ENCODE results near the gene PITX1.
"Not testable (repeated sequence)": the region's sequence is repeated elsewhere in the genome, so short reads cannot be mapped to it uniquely, and the experiment has no call there.

PITX1 gene

GRCh38 chr5:135033901-135034235 is at the start of gene PITX1:
Gene PITX1, minus strand, starts transcription at chr5:135034228. Its CDS starts 347 bp downstream, at chr5:135033881.
- DNase-seq (ENCODE audit: low read depth) = no peak

- not testable (repeated sequence) for DNase-seq (ENCODE audit: low read depth)
Measured at GRCh38 chr5:135083334-135083733, 49.3 kb upstream of the PITX1 start.

GRCh38 chr5:135081240-135081639 is 47.2 kb upstream of the PITX1 start:
- DNase-seq (ENCODE audit: low read depth) = no peak

- DNase-seq (ENCODE audit: low read depth) = no peak
Measured at GRCh38 chr5:135079760-135080159, 45.7 kb upstream of the PITX1 start.

DNA sequence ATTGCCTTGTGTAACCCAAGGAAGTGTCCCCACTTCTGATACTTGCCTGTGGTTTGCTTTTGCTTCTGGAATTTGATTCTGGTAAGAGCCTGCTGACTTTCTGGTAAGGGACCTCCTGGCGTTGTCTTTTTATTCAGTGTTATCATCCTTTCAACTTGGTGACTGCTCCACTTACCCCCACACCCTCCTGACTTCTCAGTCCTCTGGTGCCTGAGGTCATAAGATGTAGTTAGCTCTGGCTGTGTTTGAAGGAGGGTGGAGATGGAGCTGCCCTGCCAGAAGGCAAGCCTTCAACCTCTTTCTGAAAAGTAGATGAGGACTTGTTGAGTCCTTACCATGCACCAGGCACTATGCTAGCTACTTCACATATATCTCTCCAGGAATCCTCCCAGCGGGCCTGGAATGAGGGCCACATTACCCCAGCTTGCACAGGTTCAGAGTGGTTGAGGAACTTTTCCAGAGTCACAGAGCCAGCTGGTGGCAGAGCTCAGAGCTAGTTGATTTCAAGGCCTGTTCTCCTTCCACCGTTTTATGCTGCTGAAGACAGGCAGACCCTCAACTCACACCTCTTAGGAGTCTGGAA is 45.2 kb upstream of the PITX1 start:
- DNase-seq (ENCODE audit: low read depth) = no peak

- no peak for DNase-seq (ENCODE audit: low read depth)
Measured at GRCh38 chr5:135076801-135077200, 42.8 kb upstream of the PITX1 start.

DNA sequence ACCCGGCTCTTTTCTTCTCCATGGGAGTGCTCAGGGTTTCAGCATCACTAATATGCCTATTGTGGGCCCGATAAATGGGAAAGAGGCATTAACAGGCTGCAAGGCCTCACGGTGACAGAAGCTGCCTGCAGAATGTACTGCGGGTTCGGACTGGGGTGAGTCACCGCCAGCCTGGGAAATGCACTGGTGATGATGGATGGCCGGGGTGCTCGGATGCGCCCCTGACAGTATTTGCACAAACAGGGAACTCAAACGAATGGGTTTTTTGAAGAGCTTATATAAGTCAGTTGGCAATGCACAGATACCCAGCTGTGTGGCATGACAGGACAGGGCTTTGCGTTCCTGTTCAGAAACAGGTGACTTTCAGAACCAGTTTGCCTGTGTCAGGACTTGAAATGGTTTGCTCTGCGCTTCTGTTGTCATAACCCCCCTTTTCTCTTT is 42.0 kb upstream of the PITX1 start:
- peak; percentile 73 for DNase-seq (ENCODE audit: low read depth)

DNA sequence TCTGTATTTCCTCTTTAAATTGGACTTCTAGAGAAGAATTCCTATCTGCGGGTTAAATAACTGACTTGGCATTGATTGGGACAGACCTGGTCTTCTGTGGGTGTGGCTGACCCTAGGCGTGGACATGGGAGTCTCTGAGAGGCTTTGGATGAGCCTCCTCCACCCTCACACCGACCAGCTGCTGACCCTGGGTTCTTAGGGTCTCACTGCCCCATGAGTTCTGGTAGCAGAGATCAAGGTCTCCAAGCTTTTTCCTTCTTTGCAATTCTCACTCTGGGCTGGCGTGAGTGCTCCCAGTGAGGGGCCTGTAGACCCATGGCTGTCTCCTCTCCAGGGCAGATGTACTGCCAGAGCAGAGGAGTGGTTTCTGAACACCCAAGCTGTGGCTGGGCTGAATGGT is 41.6 kb upstream of the PITX1 start:
- DNase-seq (ENCODE audit: low read depth) = no peak

DNA sequence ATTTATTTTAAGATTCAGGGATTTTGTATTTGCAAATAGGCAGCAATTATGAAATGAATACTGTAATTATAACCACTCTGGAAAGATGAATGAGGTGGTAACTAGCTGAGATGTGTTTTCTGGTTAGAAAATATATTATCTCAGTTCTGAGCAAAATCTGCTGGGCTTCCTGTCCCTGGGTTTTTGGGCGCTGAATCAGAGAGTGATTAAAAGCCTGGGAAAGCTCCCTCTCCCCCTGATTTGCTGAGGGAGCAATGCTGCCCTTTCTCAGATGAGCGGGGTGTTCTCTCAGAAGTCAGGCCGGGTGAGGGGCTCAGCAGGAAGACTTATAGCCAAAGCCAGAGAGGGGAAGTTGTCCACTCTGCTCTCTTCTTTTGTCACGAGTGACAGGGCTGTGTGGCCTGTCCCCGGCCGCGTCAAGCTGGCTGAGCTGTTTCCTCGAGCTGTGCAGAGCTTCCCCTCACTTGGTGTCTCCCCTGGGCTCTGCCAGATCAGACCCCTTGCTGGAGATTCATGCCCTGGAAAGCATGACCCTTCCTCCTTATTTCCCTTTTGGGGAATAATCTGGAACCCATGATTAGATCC is 39.8 kb upstream of the PITX1 start:
- DNase-seq (ENCODE audit: low read depth) = peak; percentile 71

DNA sequence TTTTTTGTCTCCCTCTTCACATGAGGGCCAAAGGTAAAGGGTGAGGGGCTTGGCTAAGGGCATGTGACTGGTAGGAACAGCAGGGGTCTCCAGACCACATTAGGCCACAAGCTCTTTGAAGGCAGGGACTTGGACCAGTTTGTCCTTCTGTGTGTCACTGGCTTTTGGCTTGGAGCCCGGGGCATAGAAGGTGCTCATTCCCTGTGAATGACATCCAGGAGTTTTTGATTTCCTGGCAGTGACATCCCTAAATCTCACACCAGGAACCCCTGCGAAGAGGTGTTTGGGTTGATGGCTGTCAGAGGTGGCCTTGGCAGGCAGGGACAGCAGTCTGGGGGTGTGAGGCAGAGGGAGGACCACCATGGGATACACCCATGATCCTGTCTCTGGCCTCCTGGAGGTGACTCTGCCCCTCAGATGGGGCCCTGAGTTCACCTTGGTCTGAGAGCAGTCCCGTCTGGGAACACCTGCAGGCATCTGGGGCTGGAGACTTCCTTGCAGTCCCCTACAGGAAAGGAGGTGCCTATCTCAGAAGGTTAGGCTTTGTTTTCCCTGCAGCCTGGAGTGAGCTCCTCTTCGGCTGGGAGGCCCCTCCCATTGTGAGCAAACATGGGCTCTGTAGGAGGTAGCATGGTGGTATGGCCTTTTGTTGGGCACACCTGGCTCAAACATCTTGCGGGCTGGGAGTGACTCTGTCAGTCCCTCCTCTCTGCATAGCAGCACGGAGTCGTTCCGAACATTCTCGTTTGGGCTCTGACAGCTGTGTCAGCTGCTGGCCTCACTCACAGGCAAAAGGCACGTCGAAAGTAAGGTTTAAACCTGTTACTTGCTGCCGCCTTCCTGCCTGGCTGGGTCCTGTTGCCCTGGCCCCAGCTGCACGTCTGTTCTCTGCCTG is 38.6 kb upstream of the PITX1 start:
- DNase-seq (ENCODE audit: low read depth) = no peak

GRCh38 chr5:135071311-135071710 is 37.3 kb upstream of the PITX1 start:
- no peak for DNase-seq (ENCODE audit: low read depth)

GRCh38 chr5:135069895-135070657 is 36.0 kb upstream of the PITX1 start:
- DNase-seq (ENCODE audit: low read depth) = no peak

DNA sequence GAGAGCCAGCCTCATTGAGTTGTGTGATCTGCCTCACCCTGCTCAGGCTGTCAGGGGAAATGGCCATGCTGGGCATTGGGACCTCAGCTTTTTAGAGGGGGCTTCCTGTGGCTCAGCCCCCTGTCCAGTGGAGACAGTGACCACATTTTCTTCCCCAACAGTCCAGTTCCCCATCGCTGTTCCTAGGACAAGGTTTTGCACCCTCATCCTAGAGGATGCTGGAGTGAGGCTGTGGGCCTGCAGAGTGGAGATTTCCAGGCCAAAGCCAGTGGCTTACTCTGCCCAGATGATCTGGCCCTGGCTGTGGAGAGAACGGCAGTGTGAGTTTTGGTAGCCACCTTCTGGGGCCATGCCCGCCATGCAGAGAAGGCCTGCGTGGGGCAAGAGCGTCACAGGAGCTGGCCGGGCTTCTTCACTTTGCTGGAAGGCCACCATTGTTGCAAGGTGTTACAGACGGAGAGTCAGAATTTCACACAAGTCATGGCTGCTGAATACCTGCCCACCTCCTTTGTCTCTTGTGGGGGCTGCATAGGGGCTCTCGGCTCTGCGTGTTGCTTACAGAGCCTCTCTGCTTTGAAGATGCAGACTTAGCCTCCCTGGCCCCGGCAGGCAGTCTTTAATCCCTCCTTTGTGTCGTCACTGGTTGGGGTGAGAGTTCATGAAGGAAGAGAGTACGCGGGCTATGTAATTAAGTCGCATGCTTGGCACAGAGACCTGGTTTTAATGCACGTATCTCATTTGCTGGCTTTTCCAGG is 35.2 kb upstream of the PITX1 start:
- no peak for DNase-seq (ENCODE audit: low read depth)

- no peak for DNase-seq (ENCODE audit: low read depth)
Measured at GRCh38 chr5:135067587-135067986, 33.6 kb upstream of the PITX1 start.

- no peak for DNase-seq (ENCODE audit: low read depth)
Measured at GRCh38 chr5:135066781-135067180, 32.8 kb upstream of the PITX1 start.

DNA sequence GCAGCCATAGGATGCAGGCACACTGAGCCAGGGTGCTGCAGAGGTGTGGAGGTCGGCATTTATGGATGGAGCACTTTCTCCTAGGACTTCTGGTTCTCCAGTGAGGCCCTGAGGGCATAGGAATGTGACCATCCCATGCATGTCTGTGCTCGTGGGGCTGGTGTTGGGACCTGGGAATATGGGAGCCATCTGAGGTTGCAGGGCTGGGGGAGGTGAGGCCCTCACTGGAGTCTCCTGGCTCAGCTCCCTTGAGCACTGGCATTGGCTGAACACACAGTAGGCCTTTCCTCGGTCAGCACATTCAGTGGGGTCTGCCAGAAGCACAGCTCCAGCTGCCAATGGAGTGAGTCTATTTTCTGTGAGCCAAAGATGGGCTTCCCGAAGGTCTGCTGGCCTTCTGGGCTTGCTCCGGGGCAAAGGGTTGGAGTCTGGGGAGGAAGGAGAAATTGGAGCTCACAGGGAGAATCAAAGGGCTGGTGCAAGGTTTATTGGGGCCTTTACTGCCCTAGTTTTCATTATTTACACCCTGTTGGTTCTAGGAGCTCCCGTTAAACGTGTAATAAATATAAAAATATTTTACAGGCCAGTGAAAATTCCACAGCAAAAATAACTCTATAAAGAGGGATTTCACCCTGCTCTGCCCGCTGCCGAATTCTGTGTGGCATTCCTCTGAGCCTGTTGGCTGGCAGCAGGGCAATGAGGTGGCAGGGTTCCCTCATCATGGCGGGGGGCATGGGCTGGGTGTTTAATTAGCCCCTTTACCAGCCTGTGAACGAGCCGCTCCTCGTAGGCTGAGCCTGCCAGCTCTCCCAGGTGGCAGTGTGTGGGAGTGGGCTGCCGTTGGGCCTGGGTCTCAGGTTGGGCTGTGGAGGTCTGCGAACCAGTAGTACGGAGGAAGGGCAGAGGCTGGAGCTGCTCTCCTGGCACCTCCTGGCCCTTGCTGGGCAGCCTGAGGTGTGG is 31.6 kb upstream of the PITX1 start:
- DNase-seq (ENCODE audit: low read depth) = no peak

GRCh38 chr5:135064235-135064570 is 30.2 kb upstream of the PITX1 start:
- DNase-seq (ENCODE audit: low read depth) = no peak

DNA sequence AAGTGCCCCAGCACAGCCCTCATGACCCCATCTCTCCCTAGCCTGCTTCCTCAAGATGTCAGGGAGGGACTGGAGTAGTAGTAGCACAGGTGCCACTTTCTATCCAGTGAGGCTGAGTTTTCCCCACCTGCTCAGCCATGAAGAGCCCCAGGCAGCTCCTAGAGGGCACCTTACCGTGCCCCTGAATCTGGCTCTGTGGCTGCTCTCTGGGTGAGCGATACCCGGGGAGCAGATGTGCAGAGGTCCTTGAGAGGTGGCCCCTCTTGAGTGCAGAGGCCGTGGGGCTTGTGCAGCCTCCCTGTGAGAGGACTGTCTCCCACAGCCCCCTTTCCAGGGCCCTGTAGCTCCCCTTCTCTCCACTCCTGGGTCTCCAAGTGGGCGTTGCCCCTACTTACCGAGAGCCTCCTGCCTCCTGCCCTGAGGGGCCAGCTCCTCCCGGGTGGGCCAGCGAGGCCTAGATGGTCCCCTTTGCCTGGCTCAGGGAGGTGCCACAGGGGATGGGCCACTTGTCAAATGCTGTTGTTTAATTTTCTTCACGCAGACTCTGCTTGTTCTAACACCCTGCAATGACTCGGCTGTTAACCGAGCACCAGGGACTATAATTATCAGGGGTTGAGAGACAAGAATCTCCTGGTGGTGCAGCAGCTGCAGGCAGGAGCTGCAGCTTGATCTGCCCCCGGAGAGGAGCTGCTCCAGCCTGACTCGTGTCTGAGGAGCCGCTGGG is 29.6 kb upstream of the PITX1 start:
- no peak for DNase-seq (ENCODE audit: low read depth)

- no peak for DNase-seq (ENCODE audit: low read depth)
Measured at GRCh38 chr5:135063056-135063445, 29.0 kb upstream of the PITX1 start.
